B cell (primary cell): Measurements from ENCODE around the gene ADIG.

ENCODE experiments used
- CTCF ChIP-seq: fragments of 200-600 bp; IDR thresholded peaks from one replicate; pipeline ENCODE4 v1.8.0; 2022; ENCODE audit warnings: antibody characterized with exemption, mild to moderate bottlenecking
- EZH2 ChIP-seq: IDR thresholded peaks from 2 replicates; pipeline ENCODE4 v1.6.1; 2012; ENCODE audit warnings: borderline replicate concordance, low read depth, mild to moderate bottlenecking, moderate library complexity, low read length; ENCODE audit not compliant: insufficient read depth, poor library complexity, severe bottlenecking

DNA sequence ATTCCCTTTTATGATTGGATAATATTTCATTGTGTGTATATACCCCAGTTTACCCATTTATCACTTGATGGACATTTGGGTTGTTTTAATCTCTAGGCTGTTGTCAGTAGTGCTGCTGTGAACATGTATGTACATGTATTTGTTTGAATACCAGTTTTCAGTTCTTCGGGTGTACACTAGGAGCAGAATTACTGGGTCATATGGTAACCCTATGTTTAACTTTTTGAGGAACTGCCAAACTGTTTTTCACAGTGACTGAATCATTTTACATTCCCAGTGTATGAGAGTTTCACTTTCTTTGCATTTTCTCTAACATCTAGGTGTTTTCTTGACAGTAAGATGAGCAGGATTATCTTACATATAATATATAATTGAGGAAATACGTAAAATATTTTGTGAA lies 44.7 kb upstream of the ADIG start:
- TF ChIP-seq CTCF (no peak), EZH2 (no peak)
